Smooth muscle cell of bladder (primary cell): ENCODE data around the gene DNAJA4. TPM values are rescaled to one million over a fixed set of nuclear protein-coding genes. Genes with fewer than 3 reads are reported as not detected.

Experiments used
- total RNA-seq: library from RNA; depleted of rRNA; stranded (reverse); fragments of >200 nt; gene quantifications from 2 replicates; pipeline ENCODE4 v1.2.3, GENCODE V29; 2014

Gene DNAJA4
- total RNA-seq: 1.00 and 3.5 TPM in 2 replicates

DNA sequence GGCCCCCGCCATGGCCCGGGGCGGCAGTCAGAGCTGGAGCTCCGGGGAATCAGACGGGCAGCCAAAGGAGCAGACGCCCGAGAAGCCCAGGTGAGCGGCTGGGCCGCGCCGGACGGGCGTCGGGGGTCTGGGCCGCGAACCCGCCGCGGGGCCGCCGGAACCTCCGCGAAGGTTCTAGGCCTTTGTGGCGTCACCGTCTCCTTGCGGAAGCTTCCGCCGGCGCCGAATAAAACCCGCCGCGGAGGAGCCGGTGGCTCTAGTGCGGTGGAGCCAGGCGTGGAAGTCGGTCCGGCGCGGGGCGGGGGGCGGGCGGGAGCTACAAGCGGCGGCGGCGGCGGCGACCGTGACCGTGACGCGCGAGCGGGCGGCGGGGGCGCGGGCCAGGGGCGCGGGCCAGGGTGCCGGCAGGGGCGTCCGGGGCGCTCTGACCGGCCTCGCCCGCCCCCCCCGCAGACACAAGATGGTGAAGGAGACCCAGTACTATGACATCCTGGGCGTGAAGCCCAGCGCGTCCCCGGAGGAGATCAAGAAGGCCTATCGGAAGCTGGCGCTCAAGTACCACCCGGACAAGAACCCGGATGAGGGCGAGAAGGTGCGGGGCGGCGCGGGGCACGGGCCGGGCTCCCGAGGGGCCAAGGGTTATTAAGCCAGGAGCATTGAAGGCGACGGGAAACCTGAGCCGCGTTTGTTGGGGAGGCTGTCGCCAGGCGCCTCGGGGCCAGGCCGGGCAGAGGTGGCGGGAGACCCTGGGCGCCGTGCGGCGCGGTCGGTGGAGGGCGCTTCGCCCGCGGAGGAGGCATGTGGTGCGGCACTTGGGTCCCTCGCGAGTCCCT, at the start of gene DNAJA4:
DNAJA4 (plus strand) TSS at position 259 of the 833 bp plus-strand sequence; CDS start at position 461, 202 bp downstream.

DNA sequence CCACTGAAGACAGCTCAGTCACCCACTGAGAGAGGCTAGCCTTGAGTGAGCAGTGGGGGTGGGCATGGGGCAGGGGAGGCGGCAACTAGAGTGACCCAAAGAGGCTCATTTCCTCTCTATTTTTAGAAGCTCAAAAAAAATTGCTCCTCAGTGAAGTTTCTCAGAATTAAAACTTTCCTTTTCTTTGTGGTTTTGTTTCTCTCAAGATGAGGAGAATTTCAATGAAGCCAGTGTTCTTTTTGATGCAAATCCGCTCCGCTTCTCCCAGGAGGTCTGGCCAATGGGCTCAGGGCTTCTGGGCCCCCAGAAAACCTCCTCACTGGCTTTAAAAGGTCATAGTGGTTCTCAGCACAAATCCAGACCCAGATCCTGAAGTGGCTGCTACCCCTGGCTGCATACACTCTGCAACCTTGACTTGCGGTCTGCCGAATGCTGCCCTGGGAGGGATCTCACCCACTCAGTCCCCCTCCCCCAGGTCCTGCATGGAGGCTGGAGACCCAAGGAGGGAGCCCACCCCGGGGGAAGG, 29.8 kb upstream of the DNAJA4 start, which contains the start of gene ACSBG1:
ACSBG1 (minus strand) TSS at position 51 of the 526 bp plus-strand sequence. CDS start 64 bp downstream, outside the sequence.

DNA sequence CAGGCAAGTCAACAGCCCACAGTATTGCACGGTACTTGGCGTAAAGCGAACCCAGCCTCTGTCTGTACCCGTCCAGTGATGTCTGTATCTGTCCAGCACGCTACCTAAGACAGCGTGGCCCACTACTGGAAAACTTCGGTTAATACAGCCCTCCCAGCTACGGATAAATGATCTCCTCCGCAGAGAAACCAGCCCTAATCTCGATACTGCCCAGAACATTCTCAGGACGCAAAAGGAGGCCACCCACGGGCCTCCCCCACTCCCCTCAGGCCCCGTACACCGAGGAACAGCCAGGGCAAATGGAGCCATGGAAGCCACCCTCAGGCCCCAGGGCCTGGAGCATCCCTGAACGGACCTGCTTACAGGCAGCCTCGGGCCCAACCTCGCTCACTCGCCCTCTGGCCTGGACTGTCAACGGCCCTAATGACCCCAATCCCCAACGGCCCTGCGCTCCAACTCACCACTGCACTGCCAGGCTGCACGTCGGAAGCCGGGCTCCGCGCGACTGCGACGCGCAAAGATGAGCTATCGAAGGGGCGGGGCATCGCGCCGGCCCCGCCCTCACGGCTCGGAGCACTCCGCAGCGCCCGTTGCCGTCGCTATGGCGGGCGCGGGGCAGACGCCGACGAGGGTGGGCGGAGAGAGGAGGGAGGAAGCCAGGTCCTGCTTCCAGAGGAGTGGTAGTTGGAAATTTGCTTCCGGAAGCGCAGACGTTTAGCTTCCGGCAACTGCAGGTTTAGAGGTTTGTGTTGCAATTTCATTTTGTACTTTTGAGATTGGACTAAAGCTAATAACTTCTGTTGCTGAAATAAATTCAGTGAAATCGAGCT, 35.0 kb downstream of the DNAJA4 start, which contains the start of gene SKIC8:
SKIC8 (minus strand) TSS at position 509 of the 830 bp plus-strand sequence. CDS start 3,923 bp downstream, outside the sequence.

Other genes starting within 250 kb of the DNAJA4 start
- 38.1 and 59.4 TPM in 2 replicates for gene TBC1D2B, start 186.9 kb upstream of the DNAJA4 start, total RNA-seq
- gene SH2D7, start 172.0 kb upstream of the DNAJA4 start, total RNA-seq: not detected in 2 replicates
- 2.0 and 2.4 TPM in 2 replicates for gene CIB2, start 133.1 kb upstream of the DNAJA4 start, total RNA-seq
- gene IDH3A, start 115.2 kb upstream of the DNAJA4 start, total RNA-seq: 24.0 and 29.0 TPM in 2 replicates
- not detected in 2 replicates for gene ACSBG1, start 30.0 kb upstream of the DNAJA4 start, total RNA-seq
- 83.0 and 98.4 TPM in 2 replicates for gene SKIC8, start 35.0 kb downstream of the DNAJA4 start, total RNA-seq
- gene CRABP1, start 75.8 kb downstream of the DNAJA4 start, total RNA-seq: not detected in 2 replicates
- 13.9 and 15.3 TPM in 2 replicates for gene IREB2, start 173.7 kb downstream of the DNAJA4 start, total RNA-seq
- gene HYKK, start 243.0 kb downstream of the DNAJA4 start, total RNA-seq: 2.1 and 2.5 TPM in 2 replicates